Stimulated activated CD8-positive, alpha-beta memory T cell treated with anti-CD3 and anti-CD28 coated beads, Interleukin-7, amount 100 ng/mL, for 1 hour (primary cell): ENCODE results near the gene ABCC4.
"Not testable (repeated sequence)": the region's sequence is repeated elsewhere in the genome, so short reads cannot be mapped to it uniquely, and the experiment has no call there.

Experiments
- DNase-seq, 2 donors: peaks; one replicate each; pipeline ENCODE4 v3.0.0-alpha.2; 2020; ENCODE audit warnings: low read depth in 2 of 2

ABCC4 gene

GRCh38 chr13:95298169-95298965, 2.9 kb downstream of the ABCC4 start:
- DNase-seq, result no peak

- DNase-seq, result no peak
Observed at GRCh38 chr13:95296326-95296925, 4.8 kb downstream of the ABCC4 start.

- no peak for DNase-seq
Observed at GRCh38 chr13:95295026-95295425, 6.2 kb downstream of the ABCC4 start.

GRCh38 chr13:95292622-95293021, 8.6 kb downstream of the ABCC4 start:
- DNase-seq, result no peak

GRCh38 chr13:95289901-95290300, 11.3 kb downstream of the ABCC4 start:
- not testable (repeated sequence) for DNase-seq

- no peak for DNase-seq
Observed at GRCh38 chr13:95289020-95289444, 12.2 kb downstream of the ABCC4 start.

GRCh38 chr13:95284436-95284835, 16.8 kb downstream of the ABCC4 start:
- DNase-seq, result no peak

- DNase-seq, result no peak
Observed at GRCh38 chr13:95279016-95279415, 22.2 kb downstream of the ABCC4 start.

GRCh38 chr13:95276037-95276505, 25.2 kb downstream of the ABCC4 start:
- no peak for DNase-seq

GRCh38 chr13:95275322-95276036, 25.8 kb downstream of the ABCC4 start:
- DNase-seq, result no peak

GRCh38 chr13:95273592-95274132, 27.6 kb downstream of the ABCC4 start:
- not testable (repeated sequence) for DNase-seq

GRCh38 chr13:95272076-95272475, 29.2 kb downstream of the ABCC4 start:
- not testable (repeated sequence) for DNase-seq

GRCh38 chr13:95269756-95270155, 31.5 kb downstream of the ABCC4 start:
- DNase-seq, result no peak

GRCh38 chr13:95268343-95269065, 32.7 kb downstream of the ABCC4 start:
- DNase-seq, result not testable (repeated sequence)

- no peak for DNase-seq
Observed at GRCh38 chr13:95267662-95268342, 33.4 kb downstream of the ABCC4 start.

- DNase-seq, result no peak
Observed at GRCh38 chr13:95264225-95264624, 37.0 kb downstream of the ABCC4 start.

GRCh38 chr13:95262837-95263384, 38.3 kb downstream of the ABCC4 start:
- DNase-seq, result no peak

GRCh38 chr13:95261956-95262355, 39.3 kb downstream of the ABCC4 start:
- DNase-seq, result no peak

GRCh38 chr13:95260031-95260525, 41.2 kb downstream of the ABCC4 start:
- DNase-seq, result no peak

GRCh38 chr13:95258619-95259194, 42.5 kb downstream of the ABCC4 start:
- DNase-seq, result no peak
